HG02642 (cell line): ENCODE measurements around the gene AP2B1.

Experiments used
- ATAC-seq: cut with Tn5 transposase; IDR thresholded peaks from one replicate; pipeline ENCODE4 v1.9.1; 2021; ENCODE audit warnings: mild to moderate bottlenecking; ENCODE audit not compliant: unreplicated experiment, poor library complexity

Gene AP2B1

DNA sequence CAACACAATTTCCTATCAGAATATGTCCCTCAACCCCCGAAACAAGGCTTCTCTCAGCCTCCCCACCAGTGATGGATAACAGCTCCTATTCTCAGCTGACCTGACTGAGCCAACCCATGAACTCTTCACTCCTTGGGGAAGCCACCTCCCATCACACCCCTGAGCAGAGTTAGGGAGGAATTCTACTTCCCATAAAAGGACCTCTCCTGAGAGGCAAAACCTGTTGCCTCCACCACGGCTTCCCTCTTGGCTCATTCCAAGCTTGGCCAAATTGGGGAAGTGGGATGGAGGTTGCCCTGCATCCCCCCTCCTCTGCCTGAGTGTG, 138.6 kb downstream of the AP2B1 start:
- no peak for ATAC-seq

DNA sequence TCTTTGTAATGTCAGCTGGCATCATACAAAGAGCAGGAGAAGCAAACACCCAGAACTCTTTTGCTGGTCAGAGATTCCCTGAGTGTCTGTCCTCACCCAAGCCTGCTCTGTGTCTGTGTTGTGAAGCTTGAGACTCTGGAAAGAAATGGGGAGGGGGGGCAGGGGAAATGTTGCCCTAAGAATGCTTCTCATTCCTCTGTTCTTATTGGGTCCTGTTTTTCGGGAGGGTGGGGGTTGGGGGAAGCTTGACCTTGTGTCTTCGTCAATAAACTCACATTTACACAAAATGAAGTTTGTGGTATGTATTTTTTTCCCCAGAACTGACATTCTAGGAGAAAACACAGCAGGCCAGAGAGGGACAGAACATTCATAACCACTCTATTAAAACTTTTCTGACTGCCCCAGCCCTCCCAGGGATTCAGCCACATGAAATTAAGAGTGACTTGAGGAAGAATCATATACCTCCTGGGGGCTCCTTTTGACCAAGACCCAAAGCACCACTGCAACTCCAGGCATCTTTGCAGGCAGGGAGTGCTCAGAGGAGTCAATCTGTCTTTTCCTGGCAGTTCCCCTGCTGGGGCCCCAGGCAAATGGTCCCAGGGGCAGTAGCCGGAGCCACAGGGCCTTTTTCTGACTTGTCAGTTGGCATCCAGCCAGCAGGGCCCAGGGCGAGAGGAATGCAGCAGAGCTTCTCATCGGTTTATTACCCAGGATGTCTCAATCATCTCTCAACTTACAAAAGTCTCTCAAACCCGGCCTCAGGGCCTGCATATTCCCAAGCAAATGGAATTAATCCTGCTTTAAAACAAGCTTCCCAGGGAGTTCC, 139.2 kb downstream of the AP2B1 start:
- no peak for ATAC-seq

DNA sequence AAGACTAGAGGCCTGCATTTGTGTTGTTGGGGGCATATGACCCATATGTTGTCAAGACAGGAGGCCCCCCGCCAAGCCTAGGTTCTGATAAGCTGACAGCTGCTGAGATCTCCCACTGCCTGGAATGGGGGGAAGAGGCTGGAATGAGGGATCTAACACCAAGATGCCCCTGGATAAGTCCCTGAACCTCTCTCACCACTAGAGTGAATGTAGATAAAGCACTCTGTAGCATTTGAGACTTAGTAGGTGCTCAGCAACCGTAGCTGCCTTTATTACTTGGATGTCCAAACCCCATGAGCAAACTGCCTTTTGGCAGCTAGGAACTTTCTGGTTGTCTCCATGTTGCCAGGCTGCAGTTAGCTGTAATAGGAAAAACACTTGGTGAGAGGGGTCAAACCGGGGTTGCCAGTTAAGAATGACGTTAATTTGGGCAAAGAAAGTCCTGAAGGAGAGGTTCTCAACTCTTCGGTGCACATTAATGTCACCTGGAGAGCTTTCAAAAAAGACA, 139.9 kb downstream of the AP2B1 start:
- no peak for ATAC-seq

DNA sequence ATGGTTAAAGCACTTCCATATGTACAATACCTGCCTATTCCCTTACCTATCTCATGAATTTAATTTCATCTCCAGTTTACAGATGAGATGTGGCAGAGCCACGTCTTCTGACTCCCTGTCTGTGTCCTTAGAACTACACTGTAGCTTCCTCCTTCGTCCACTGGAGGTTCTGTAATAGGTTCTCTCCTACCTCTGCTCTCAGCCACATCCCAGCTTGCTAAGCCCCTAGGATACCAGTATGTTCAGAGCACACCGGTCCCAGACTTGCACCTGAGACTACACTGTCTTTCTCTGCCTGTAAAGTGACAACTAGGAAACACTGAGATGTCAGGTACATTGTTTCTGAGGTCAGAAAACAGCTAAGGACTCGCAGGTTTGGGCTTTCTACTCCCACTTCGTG, 140.5 kb downstream of the AP2B1 start:
- ATAC-seq = no peak

DNA sequence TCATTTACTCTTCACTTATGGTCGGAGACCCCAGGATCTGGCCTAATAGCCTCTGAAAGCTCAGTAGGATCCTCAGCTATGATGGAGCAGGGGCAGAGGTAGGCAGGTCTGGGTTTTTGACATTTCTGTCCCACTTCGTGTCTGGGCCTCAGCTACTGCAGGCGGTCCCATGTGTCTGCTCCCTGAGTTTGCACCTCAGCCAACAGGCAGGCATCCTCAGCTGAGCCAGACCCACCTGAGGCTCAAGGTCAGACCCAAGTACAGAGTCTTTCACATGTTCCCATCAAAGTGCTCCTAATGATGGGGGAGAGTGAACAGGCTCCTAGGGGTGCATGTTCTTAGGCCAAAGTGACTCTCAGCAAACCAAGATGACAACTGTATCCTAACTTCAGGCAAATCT, 141.4 kb downstream of the AP2B1 start:
- ATAC-seq = no peak

DNA sequence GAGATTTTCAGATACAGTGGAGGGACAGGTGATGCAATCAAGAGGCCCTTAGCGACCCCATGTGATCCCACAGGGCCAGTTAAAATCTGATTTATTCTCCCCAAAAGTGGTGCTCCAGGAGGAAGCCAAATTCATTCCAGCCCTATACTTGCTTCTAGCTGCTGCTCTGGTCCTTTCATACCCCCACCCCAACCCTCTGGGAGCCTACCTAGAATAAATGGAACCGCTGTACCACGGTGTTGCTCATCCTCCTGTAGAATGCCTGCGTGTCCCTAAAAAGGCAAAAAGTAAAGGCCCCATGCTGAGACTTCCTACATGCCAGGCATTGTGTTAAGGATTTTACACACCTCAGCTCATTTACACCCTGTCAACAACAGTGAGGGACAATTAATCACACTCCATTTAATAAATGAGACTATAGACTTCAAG, 142.3 kb downstream of the AP2B1 start:
- no peak for ATAC-seq

DNA sequence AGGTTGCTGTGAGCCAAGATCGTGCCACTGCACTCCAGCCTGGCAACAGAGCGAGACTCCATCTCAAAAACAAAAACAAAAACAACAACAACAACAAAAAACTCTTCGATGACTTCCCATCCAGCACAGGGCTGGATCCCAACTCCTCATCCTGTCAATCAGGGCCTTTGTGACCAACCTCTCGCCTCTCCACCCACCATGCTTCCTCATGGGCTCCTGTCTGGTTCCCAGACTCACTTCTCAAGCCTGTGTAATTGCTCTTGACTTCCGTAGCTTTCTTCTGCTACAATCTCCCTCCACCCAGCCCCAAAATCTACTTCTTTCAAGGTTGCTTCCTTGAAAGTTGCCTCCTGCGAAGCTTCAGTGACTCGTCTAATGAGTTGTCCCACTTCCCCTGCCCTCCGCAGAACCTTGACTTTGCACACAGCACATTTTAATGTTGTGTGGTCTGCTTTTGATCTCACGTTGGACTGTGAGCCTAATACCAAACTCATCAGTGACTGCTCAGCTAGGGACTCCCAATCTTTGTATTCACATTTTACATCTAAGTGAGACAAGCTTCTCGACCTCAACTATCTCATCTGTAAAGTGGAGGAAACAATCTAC, 143.4 kb downstream of the AP2B1 start:
- no peak for ATAC-seq

DNA sequence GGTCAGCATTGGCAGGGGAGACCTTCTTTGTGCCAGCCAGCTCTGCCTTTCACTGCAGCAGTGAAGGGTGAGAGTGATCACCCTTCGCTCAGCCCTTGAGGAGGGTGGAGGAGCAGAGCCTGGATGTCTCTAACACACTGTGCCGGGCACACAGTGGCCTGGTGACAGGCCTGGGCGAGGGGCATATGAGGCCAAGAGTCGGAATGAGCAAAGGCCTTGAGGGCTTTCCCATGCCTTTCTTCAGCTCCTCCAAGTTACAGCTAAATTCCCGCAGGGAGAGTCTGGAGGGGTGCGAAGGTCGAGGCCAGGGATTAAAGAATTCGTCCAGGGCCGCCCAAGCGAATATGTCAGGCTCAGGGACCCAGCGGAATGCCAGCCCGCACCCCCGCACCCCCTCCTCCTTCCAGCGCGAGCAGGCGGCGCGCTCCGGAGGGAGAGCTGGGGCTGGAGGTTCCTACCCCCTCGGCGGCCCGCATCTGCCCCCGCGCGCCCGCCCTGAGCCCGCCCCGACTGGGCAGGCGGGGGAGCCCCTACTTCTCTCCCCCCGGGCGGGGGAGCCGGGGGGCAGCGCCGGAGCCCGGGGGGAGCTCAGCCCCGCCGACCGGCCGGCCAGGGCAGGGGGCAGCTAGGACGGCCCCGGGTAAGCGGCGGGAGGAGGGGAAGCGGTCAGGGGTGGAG, 144.3 kb downstream of the AP2B1 start, which contains the start of gene RASL10B:
TSS of gene RASL10B (plus strand) at position 401 of the 678 bp plus-strand sequence. CDS start 3,546 bp downstream, outside the sequence.
- no peak for ATAC-seq

DNA sequence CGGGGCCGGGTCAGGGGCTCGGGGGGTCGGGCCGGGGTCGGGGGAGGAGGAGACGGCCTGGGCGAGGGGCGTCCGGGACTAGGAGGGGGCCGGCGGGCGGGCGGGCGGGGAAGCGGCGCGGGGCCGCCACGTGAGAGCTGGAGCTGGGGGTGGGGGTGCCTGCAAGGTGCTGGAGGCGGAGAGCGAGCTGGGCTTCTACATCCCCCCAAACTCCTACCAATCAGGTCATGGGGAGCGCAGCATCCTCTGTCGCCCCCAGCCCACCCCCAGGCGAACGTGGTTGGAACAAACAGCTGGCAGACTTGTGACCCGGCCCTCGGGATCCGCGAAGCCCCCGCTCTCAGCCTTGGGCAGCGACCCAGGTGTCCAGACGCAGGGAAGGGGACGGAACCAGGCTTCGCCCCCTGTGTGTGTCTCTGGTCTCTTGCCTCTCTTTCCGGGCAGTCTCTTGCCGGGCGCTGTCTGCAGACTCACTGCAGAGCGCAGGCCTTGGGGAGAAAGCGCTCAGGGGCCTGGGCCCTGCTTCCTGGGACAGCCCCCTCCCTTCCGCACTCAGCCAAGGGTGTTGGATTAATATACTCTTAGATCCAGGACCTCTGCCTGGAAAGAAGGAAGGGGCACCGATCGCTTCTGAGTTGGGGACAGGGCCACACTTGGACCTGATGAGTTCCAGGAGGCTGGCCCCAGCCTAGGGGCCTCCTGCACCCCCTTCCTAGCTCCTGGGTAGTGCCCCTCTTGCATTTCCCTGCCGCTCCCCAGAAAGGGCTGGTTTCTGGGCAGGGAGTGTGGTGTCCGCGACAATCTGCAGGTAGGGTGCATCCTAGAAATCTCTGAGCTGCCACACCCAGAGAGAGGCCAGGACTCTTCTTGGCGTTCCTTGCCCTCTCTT, 145.0 kb downstream of the AP2B1 start:
- ATAC-seq = no peak

DNA sequence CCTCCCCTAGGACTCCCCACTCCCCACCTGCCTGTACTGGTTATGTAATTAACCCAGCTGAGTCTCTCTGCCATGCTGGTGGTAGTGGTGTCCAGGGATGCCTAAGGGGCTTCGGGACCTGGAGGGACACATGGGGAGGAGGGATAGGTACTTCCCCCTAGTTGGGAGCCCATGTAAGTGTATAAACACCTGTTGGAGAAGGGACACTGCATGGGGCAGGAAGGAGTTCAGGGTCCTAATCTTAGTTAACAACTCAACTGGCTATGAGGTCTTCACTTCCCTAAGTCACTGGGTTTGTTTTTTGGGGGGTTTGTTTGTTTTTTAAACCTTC, 145.6 kb downstream of the AP2B1 start:
- ATAC-seq = no peak

DNA sequence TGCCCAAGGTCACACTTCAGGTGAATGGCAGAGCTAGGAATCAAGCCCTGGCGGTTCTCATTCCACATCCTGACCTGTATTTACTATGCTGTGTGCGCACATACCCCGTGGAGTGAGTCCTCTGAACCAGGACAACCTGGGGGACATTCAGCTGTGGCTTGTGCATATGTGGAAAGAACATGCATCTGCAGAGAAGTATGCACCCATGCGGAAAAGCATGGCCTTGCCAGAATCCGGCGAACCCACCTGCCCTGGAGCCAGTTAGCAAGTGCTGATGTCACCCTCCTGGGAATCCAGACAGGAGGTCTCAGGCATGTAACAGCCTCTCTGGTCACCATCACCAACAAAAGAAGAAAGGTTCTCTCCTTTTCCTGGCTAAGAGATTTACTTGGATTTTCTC, 146.2 kb downstream of the AP2B1 start:
- ATAC-seq = no peak

DNA sequence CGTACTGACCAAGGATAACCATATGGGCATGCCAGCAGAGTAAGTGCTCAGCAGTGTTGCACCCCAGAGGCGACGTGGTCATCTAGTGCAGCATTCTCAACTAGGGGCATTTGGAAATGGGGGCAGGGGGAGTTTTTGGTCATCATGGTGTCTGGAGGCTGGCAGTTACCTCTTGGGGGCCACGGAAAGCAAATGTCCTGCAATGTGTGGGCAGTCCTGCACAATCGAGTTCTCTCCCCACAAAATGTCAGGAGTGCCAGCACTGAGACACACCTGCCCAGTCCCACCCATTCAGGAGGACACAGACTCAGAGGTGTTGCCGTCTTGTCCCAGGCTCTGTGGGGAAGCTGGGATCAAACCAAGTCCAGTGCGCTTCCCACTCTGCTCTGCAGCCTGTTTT, 147.3 kb downstream of the AP2B1 start:
- ATAC-seq = no peak

DNA sequence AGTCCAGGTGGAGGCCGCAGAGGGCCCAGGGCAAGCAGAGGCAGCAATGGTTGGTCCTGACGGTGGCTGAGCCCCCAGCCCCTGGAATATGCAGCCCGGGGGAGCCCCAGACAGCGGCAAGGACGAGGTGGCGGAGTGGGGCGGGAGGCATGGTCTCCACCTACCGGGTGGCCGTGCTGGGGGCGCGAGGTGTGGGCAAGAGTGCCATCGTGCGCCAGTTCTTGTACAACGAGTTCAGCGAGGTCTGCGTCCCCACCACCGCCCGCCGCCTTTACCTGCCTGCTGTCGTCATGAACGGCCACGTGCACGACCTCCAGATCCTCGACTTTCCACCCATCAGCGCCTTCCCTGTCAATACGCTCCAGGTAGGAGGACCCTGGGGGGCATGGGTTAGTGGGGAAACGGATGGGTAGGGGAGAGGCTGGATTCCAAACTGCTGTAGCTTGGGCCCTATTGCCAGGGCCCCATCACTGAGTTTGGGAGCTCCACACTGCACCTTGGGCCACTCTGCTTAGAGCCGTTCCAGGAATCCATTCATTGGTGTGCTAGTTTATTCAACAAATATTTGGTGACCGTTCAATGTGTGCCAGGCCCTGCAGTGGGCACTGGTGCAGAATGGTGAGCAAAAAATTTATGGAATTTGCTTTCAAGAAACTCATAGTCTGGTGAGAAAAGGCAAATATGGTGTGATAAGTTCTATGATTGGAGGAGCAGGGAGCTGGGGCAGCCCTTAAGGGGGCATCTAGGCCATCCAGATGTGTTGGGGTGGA, 148.1 kb downstream of the AP2B1 start:
- no peak for ATAC-seq

DNA sequence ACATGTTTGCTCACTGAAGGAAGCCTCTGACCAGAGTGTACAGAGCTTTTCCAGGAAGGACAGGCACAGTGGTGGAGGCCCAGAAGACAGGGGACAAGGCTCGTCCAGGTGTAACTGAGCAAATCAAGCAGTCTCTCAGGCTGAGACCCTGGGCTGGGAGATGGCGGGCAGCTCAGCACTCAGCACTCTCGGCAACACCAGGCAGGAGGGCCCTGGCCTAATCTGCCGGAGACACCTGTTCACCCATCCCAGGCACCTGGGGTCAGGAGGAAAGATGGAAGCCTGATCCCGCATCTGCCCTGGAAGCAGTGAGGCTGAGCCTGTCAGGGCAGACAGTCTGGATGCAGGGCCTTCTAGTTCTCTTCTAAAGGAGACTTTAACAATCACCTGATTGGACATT, 149.1 kb downstream of the AP2B1 start:
- ATAC-seq = no peak

DNA sequence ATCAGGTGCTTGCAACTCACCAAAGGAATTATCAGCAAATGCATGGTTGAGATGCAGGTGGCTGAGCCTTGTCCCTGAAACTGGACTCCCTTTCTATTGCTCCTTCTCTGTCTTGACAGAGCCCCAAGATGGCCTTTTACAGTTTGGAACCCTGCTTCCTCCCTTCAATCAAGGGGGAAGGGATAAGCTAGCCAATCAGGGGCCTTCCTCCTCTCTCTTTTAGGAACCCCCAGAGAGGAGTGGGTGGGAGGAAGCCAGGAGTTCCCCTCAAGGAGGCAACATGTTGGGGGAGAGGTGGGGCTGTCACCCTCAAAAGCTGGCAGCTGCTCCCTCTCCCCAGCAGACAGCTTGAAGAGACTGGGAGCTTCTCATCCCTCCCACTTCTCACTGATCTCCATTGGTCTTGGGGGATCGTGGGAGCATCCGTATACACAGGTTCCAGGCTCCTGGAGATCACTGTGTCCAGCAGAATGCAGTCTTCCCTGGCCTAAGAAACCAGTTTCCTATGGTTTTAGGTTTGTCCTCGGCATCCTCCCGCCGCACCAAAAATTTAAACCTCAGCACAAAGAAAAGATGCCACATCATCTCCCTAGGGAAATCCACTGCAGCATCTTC, 151.5 kb downstream of the AP2B1 start:
- ATAC-seq = no peak

DNA sequence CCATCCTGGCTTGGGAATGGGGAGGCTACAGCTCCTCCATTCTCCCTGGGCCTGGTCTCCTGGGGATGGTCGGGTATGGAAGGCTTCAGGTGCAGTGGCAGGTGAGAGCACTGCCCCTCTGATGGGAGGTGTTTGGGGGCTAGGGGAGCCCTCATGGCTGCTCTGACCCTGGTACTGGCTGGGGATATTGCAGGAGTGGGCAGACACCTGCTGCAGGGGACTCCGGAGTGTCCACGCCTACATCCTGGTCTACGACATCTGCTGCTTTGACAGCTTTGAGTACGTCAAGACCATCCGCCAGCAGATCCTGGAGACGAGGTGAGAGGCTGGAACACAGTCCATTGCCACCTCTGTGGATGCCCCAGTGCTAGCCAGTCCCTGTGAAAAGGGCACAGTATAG, 153.1 kb downstream of the AP2B1 start:
- no peak for ATAC-seq

DNA sequence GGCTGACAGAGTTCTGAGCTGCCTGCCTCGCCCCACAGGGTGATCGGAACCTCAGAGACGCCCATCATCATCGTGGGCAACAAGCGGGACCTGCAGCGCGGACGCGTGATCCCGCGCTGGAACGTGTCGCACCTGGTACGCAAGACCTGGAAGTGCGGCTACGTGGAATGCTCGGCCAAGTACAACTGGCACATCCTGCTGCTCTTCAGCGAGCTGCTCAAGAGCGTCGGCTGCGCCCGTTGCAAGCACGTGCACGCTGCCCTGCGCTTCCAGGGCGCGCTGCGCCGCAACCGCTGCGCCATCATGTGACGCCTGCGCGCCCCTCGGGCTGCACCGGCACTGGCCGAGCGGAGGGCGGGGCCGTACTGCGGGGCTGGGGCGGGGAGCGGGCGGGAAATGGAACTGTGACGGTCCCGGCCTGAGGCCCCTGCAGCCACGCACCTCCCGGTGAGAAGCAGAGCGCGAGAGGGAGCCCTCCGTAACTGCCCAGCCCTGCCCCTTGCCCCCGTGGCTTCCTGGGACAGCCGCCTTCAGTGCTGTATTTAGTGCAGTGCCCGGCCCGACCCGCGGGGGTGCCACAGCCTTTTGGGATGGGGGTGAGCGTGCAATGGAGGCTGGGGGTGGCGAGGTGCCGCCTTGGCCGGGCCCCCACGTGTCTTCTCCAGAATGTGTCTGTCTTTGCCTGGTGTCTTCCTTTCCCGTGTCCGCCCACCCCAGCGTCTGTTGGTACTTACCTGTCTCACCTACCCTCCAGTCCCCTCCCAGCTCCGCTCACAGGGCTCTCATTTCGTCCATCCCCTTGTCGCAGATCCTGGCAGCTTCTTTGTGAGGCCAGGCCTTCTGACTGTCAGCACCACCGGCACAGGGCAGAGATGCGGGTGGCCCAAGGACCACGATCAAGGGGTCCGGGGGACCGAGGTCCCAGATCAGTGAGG, 154.1 kb downstream of the AP2B1 start:
- ATAC-seq = no peak

DNA sequence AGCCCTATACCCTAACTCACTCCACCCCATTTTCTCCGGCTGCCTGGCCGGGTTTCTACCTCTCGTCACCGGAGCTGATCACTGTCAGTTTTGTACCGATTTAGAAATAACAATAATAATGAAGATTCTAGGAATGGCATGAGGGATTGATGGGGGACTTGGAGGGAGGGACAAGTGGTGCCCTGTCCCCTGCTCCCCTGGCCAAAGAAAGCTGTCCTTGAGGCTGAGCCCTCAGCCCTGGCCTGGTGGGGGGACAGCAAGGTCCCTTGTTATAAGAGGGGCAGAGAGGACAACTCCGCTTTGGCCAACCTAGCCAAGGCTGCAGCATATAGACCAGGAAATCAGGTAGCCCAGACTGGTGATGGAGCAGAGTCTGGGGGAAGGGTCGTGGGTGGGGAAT, 155.4 kb downstream of the AP2B1 start:
- no peak for ATAC-seq
